ENCODE data around the gene CHST3.

- TF ChIP-seq, protein P1, sequence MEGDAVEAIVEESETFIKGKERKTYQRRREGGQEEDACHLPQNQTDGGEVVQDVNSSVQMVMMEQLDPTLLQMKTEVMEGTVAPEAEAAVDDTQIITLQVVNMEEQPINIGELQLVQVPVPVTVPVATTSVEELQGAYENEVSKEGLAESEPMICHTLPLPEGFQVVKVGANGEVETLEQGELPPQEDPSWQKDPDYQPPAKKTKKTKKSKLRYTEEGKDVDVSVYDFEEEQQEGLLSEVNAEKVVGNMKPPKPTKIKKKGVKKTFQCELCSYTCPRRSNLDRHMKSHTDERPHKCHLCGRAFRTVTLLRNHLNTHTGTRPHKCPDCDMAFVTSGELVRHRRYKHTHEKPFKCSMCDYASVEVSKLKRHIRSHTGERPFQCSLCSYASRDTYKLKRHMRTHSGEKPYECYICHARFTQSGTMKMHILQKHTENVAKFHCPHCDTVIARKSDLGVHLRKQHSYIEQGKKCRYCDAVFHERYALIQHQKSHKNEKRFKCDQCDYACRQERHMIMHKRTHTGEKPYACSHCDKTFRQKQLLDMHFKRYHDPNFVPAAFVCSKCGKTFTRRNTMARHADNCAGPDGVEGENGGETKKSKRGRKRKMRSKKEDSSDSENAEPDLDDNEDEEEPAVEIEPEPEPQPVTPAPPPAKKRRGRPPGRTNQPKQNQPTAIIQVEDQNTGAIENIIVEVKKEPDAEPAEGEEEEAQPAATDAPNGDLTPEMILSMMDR (IDR thresholded peaks at IDR 0.05), result no peak
- TF ChIP-seq POLR2A (IDR thresholded peaks at IDR 0.05), result no peak
Measured at GRCh38 chr10:71998840-71999194, 34.6 kb downstream of the CHST3 start.
